ENCODE measurements around the gene SELENOO.

- TF ChIP-seq EZH2 (IDR thresholded peaks at IDR 0.05) (no peak), EZH2phosphoT487 (IDR thresholded peaks at IDR 0.05; ENCODE audit: borderline replicate concordance) (no peak), FOSL1 (IDR thresholded peaks at IDR 0.05; ENCODE audit: low read depth) (no peak), CEBPB (IDR thresholded peaks at IDR 0.05; ENCODE audit: low read depth) (no peak)
Measured at GRCh38 chr22:50224071-50224470, 23.3 kb downstream of the SELENOO start.

Data from HCT116 (cell line).